Stimulated activated naive CD8-positive, alpha-beta T cell treated with anti-CD3 and anti-CD28 coated beads, Interleukin-15, Interleukin-2, amounts not matched to agents 100 ng/mL and 50 ng/mL, for 24 hours (primary cell): ENCODE data around the gene ISLR2.
A peak's percentile ranks its signal among the peaks of the same experiment; 100 is the strongest.

Source experiments
- H3K27ac Mint-ChIP-seq: one replicate; pipeline ENCODE4 v1.8.0; 2021; ENCODE audit warnings: mild to moderate bottlenecking, mixed read lengths
- H3K27me3 Mint-ChIP-seq: one replicate; pipeline ENCODE4 v1.8.0; 2021; ENCODE audit warnings: mixed read lengths
- H3K36me3 Mint-ChIP-seq: one replicate; pipeline ENCODE4 v1.8.0; 2021; ENCODE audit warnings: low read depth, mixed read lengths
- H3K4me1 Mint-ChIP-seq: one replicate; pipeline ENCODE4 v1.8.0; 2021; ENCODE audit warnings: low read depth, mixed read lengths
- H3K4me3 Mint-ChIP-seq: one replicate; pipeline ENCODE4 v1.8.0; 2021; ENCODE audit warnings: mild to moderate bottlenecking, mixed read lengths
- H3K9me3 Mint-ChIP-seq: one replicate; pipeline ENCODE4 v1.8.0; 2021; ENCODE audit warnings: mixed read lengths

Gene ISLR2

DNA sequence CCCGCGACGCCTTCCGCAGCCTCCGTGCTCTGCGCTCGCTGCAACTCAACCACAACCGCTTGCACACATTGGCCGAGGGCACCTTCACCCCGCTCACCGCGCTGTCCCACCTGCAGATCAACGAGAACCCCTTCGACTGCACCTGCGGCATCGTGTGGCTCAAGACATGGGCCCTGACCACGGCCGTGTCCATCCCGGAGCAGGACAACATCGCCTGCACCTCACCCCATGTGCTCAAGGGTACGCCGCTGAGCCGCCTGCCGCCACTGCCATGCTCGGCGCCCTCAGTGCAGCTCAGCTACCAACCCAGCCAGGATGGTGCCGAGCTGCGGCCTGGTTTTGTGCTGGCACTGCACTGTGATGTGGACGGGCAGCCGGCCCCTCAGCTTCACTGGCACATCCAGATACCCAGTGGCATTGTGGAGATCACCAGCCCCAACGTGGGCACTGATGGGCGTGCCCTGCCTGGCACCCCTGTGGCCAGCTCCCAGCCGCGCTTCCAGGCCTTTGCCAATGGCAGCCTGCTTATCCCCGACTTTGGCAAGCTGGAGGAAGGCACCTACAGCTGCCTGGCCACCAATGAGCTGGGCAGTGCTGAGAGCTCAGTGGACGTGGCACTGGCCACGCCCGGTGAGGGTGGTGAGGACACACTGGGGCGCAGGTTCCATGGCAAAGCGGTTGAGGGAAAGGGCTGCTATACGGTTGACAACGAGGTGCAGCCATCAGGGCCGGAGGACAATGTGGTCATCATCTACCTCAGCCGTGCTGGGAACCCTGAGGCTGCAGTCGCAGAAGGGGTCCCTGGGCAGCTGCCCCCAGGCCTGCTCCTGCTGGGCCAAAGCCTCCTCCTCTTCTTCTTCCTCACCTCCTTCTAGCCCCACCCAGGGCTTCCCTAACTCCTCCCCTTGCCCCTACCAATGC, 45.1 kb downstream of the ISLR2 start:
- Mint-ChIP-seq H3K4me1 (no peaks in the 10 kb centered on the region), H3K27me3 (no peaks in the 10 kb centered on the region), H3K36me3 (no peaks in the 10 kb centered on the region), H3K27ac (no peak overlapping the region), H3K4me3 (no peak overlapping the region), H3K9me3 (no peaks in the 10 kb centered on the region)

DNA sequence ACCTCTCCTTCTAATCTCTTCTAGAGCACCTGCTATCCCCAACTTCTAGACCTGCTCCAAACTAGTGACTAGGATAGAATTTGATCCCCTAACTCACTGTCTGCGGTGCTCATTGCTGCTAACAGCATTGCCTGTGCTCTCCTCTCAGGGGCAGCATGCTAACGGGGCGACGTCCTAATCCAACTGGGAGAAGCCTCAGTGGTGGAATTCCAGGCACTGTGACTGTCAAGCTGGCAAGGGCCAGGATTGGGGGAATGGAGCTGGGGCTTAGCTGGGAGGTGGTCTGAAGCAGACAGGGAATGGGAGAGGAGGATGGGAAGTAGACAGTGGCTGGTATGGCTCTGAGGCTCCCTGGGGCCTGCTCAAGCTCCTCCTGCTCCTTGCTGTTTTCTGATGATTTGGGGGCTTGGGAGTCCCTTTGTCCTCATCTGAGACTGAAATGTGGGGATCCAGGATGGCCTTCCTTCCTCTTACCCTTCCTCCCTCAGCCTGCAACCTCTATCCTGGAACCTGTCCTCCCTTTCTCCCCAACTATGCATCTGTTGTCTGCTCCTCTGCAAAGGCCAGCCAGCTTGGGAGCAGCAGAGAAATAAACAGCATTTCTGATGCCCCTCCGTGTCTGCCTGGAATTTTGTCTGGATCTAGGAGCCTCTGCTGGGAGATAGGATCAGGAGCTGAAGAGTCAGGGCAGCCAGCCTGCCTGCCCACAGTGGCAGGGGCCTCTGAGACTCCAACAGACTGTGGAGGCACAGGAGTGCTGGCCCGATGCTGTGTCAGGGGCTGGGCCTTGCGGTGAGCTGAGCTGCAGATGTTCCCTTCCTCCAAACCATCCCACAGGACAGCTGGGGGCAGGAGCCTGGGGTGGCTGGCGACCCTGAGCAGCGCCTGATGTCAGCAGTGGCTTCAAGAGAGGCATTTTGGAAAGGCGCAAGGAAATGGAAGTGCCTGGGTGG, 46.2 kb downstream of the ISLR2 start:
- Mint-ChIP-seq H3K4me3 (no peak overlapping the region), H3K4me1 (no peaks in the 10 kb centered on the region), H3K36me3 (no peaks in the 10 kb centered on the region), H3K9me3 (no peaks in the 10 kb centered on the region), H3K27me3 (no peaks in the 10 kb centered on the region), H3K27ac (no peak overlapping the region)

DNA sequence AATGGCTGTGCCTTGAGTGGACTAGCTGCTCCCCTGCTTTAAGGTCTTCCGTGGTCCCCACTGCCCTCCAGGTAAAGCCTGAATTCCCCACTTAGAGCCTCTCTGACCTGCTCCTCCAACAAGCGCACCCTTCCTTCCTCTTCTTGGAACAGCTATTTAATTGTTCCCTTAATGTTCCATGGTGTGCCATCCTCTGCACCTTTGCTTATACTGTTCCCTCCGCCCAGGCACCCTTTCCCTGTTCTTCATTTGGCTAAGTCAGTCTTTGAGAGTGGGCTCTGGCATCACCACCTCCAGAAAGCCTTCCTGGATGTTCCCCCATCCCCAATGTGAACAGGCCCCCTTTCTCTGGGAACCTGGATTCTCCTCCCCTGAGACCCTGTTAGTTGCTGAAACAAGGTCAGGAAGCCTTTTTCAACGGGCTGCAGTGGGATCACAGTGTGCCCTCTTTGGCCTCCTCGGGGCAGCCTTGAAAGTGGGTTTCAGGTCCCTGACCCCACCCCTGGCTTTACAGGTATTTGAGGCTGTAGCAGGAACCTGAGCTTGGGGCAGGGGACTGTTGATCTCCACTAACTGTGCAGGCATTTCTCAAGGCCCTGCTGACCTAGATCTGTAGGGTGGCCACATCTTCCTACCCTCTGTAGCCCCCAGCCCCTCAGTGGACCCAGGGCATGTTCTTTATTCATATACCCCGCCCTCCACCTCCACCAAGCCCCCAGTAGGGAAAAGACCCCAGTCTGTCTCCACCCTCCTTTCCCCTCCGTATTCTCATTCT, 48.1 kb downstream of the ISLR2 start:
- Mint-ChIP-seq H3K4me3 (no peak overlapping the region), H3K4me1 (no peaks in the 10 kb centered on the region), H3K9me3 (no peaks in the 10 kb centered on the region), H3K27me3 (no peaks in the 10 kb centered on the region), H3K36me3 (no peaks in the 10 kb centered on the region), H3K27ac (no peak overlapping the region)

DNA sequence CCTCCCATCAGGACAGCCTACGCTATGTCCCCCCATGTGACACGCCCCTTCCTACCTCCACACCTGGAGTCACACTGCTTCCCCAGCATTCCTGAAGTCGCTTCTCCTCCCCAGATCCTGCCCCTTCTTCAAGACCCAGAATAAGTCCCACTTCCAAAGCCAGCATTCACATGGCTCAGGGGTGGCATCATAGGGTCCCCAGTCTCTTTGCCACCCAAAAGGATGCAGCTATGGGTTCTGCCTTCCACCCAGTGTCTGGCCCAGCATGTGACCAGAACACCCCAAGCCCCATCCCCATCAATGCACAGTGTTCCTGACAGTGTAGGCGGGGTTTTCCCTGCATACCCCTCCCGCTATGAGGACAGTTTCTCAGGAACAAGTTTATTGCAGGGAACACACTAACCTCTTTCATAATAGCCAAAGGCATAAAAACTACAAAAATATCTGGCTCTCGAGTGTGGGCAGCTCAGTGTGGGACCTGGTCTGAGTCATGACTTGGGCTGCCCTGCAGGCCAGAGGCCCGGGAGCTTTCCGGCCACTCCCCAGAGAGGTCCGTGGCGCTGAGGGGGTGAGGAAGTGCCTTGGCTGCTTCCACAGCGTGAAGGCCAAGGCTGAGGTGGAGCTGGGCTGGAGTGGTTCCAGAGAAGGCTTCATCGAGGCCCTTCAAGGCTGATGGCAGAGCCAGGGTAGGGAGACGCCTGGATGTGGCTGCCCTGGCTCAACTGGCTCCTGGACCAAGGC, 48.9 kb downstream of the ISLR2 start:
- Mint-ChIP-seq H3K27ac (no peak overlapping the region), H3K27me3 (no peaks in the 10 kb centered on the region), H3K4me1 (no peaks in the 10 kb centered on the region), H3K9me3 (no peaks in the 10 kb centered on the region), H3K4me3 (no peak overlapping the region), H3K36me3 (no peaks in the 10 kb centered on the region)

DNA sequence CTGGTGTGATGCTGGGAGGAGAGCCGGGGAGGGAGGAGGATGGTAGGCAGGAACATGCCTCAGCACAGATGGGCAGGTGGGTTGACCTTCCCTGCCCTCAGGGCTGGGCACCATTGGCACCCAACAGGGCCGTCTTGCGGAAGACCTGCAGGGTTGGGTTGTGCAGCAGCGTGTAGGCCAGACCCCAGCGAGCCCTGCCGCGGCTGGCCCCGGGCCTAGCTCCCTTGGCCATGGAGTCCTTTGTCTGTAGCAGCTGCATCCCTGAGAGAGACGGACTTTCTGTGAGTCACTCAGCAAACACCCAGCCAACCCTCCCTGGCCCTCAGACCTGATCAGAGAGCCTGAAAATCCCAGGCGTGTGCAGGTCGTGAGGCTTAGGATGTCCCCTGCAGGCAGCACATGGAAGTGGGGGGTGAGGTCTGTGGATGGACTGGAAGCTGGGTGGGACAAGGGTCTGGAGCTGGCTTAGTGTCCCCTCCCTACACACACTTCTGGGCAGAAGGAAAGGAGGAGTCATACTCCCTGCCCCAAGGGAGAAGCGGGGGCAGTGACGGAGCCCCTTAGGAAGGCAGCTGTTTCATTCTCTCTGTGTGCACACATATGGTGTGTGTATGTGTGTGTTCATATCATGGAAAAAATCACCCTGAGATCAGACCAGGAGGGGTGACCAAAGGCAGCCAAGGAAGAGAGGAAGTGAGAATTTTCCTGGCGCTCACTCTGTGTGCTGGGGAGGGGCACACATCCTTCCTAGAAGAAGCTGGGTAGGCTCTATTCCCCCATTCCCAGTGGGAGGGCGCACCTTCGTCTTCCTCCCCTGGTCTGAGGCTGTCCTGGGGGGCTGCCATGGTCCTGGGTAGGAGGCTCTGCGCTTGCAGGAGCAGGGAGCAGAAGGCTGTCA, 49.8 kb downstream of the ISLR2 start:
- no peaks in the 10 kb centered on the region for H3K27me3 Mint-ChIP-seq
- peaks cover under 1% of the 10 kb centered on the region for H3K4me1 Mint-ChIP-seq
- H3K4me3 Mint-ChIP-seq: no peak overlapping the region
- no peak overlapping the region for H3K27ac Mint-ChIP-seq
- no peaks in the 10 kb centered on the region for H3K9me3 Mint-ChIP-seq
- H3K36me3 Mint-ChIP-seq: no peaks in the 10 kb centered on the region

DNA sequence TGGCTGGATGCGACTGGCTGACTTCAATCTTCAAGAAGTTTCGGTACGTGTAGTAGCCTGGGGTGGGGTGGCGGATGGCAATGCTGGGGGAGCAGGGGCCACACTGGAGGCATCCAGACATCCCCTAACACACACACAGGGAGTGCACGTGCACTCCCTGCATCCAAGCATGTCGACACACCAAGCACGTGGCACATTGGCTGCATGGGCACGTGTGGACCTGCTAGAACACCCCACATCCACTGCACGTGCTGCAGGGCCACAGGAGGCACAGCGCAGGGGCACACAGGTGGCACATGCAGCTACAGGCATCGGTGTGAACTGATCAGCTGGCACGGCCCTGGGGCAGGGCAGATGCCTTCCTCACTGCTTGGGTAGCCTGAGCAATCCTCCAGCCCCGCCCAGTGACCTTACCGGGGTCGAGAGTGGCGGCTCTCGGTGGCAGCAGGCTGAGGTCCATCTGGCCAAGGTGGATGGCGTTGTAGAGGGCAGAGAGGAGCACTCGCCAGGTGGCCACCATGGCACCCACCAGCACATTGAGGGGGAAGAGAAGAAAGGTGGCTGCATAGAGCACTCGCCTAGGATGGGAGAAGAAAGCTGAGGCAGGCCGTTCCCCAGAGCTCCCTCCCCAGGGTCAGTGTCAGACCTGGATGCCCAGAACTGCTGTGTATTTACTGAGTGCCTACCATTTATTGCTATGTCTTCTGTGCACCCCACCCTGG, 50.7 kb downstream of the ISLR2 start:
- H3K27me3 Mint-ChIP-seq: no peaks in the 10 kb centered on the region

DNA sequence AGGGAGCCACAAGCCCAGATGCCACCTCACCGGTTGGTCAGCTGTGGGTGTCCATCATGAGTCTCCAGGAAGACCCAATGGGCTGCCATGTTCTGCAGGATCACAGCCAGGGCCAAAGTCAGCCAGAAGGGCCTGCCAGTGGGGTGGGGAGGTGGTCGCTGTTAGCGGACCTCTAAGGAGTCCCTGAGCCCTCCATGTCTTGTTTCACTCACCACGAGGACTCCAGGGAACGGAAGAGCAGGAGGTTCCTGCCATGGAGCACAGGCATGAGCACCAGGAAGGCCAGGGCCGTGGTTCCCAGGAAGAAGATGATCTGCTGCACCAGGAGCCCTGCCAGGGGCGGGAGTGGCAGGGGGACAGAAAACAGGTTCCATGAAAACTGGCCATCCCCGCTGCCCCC, 51.7 kb downstream of the ISLR2 start:
- no peak overlapping the region for H3K27ac Mint-ChIP-seq
- no peaks in the 10 kb centered on the region for H3K9me3 Mint-ChIP-seq
- no peaks in the 10 kb centered on the region for H3K36me3 Mint-ChIP-seq
- no peak overlapping the region for H3K4me3 Mint-ChIP-seq
- H3K4me1 Mint-ChIP-seq: peaks cover 8% of the 10 kb centered on the region
- H3K27me3 Mint-ChIP-seq: no peaks in the 10 kb centered on the region

More for the DNA sequence above, 50.7 kb downstream of the ISLR2 start:
- Mint-ChIP-seq H3K36me3 (no peaks in the 10 kb centered on the region), H3K27ac (no peak overlapping the region), H3K9me3 (no peaks in the 10 kb centered on the region), H3K4me3 (no peak overlapping the region), H3K4me1 (peaks cover 8% of the 10 kb centered on the region)

DNA sequence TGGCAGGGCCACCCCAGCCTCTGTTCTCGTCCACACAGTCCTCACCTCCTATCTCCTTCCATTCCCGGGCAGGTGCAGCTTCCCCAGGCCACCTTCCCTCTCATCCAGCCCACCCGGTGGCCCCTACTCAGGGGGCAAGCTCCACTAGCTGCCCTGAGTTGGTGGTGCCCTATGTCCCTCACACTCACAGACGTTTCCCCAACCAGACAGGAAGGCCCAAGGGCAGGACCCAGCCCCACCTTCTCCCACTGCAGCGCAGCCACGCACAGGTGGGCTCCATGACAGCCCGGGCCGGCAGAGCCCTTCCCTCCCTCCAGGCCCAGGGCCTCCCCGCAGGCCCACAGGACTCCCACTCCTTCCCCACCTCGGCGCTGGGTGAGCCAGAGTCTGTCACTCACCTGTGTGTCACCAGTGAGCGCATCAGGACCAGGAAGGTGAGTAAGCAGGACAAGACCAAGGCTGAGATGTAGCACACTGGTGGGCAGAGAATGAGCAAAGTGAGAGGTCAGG, 54.3 kb downstream of the ISLR2 start:
- Mint-ChIP-seq H3K27ac (no peak overlapping the region), H3K4me1 (peaks cover 8% of the 10 kb centered on the region), H3K4me3 (no peak overlapping the region), H3K36me3 (no peaks in the 10 kb centered on the region), H3K27me3 (no peaks in the 10 kb centered on the region), H3K9me3 (no peaks in the 10 kb centered on the region)

DNA sequence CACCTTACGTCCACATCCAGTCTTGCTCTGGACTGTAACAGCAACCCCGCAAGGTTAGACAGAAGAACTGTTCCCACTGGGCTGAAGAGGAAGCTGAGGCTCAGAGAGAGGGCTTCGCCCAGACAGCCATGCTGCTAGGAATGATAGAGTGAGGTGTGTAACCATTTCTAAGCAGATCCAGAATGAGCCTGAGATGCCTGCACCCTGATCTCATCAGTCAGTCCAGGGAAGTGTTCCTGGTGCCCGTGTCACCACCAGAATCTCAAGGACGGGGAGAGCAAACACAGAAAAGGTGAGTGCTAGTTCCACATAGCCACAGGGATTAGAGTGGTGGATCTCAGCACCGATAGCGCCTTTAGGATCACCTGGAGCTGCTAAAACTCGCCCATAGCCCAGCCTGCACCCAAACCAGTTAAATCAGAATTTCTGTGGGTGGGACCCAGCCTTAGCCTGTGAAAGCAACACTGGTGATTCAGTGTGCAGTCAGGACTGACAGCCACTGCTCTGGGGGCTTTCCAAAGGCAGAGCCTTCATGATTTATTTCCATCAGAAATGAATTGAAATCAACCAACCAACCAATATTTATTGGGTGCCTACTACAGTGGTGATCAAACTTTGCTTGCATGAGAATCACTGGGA, 55.4 kb downstream of the ISLR2 start:
- H3K4me1 Mint-ChIP-seq: peaks cover 8% of the 10 kb centered on the region
- H3K27me3 Mint-ChIP-seq: no peaks in the 10 kb centered on the region
- H3K36me3 Mint-ChIP-seq: no peaks in the 10 kb centered on the region
- H3K4me3 Mint-ChIP-seq: no peak overlapping the region
- peak overlapping the region; percentile 26 for H3K27ac Mint-ChIP-seq
- H3K9me3 Mint-ChIP-seq: no peaks in the 10 kb centered on the region
